ENCODE measurements around the gene DYNC2I2.
"Not testable (repeated sequence)": the region's sequence is repeated elsewhere in the genome, so short reads cannot be mapped to it uniquely, and the experiment has no call there.

The DYNC2I2 gene

GRCh38 chr9:128656416-128657343, at the start of gene DYNC2I2:
Gene DYNC2I2 (minus strand): TSS chr9:128656847. CDS start chr9:128656726, 121 bp downstream.
- DNase-seq (ENCODE audit: low spot score): peak; percentile 90

- no peak for DNase-seq (ENCODE audit: low spot score)
Observed at GRCh38 chr9:128706045-128706444, 49.4 kb upstream of the DYNC2I2 start.

- DNase-seq (ENCODE audit: low spot score): no peak
Observed at GRCh38 chr9:128705051-128705965, 48.7 kb upstream of the DYNC2I2 start.

GRCh38 chr9:128704356-128704670, 47.7 kb upstream of the DYNC2I2 start:
- no peak for DNase-seq (ENCODE audit: low spot score)

- DNase-seq (ENCODE audit: low spot score): peak; percentile 26
Observed at GRCh38 chr9:128703616-128704355, 47.1 kb upstream of the DYNC2I2 start.

GRCh38 chr9:128702949-128703615, 46.4 kb upstream of the DYNC2I2 start:
- DNase-seq (ENCODE audit: low spot score): no peak

- peak; percentile 84 for DNase-seq (ENCODE audit: low spot score)
Observed at GRCh38 chr9:128702445-128702948, 45.9 kb upstream of the DYNC2I2 start, which contains the start of gene PKN3. Gene PKN3 (plus strand): TSS chr9:128702503. CDS start chr9:128702916, 413 bp downstream.

- DNase-seq (ENCODE audit: low spot score): no peak
Observed at GRCh38 chr9:128701227-128701854, 44.7 kb upstream of the DYNC2I2 start.

GRCh38 chr9:128699096-128699795, 42.6 kb upstream of the DYNC2I2 start:
- DNase-seq (ENCODE audit: low spot score): not testable (repeated sequence)

GRCh38 chr9:128696923-128697707, 40.5 kb upstream of the DYNC2I2 start:
- DNase-seq (ENCODE audit: low spot score): no peak

GRCh38 chr9:128694344-128694743, 37.7 kb upstream of the DYNC2I2 start:
- DNase-seq (ENCODE audit: low spot score): no peak

GRCh38 chr9:128693738-128694137, 37.1 kb upstream of the DYNC2I2 start:
- DNase-seq (ENCODE audit: low spot score): not testable (repeated sequence)

- DNase-seq (ENCODE audit: low spot score): peak; percentile 7
Observed at GRCh38 chr9:128690684-128691034, 34.0 kb upstream of the DYNC2I2 start.

- DNase-seq (ENCODE audit: low spot score): peak; percentile 20
Observed at GRCh38 chr9:128689820-128690683, 33.4 kb upstream of the DYNC2I2 start.

- DNase-seq (ENCODE audit: low spot score): peak; percentile 21
Observed at GRCh38 chr9:128689293-128689774, 32.7 kb upstream of the DYNC2I2 start.

- DNase-seq (ENCODE audit: low spot score): peak; percentile 96
Observed at GRCh38 chr9:128688501-128689292, 32.0 kb upstream of the DYNC2I2 start, which contains the start of gene SET. Gene SET (plus strand): TSS chr9:128689222. CDS start chr9:128689583, 361 bp downstream.

- no peak for DNase-seq (ENCODE audit: low spot score)
Observed at GRCh38 chr9:128687453-128687852, 30.8 kb upstream of the DYNC2I2 start.
